Sigmoid colon (tissue), 7 donors: ENCODE results near the gene GYS1. TPM values are rescaled to one million over a fixed set of nuclear protein-coding genes. Genes with fewer than 3 reads are reported as not detected.

Experiments used
- DNase-seq: peaks from one replicate; pipeline ENCODE4 v3.0.0-alpha.2; 2019
- H3K27ac ChIP-seq, 4 donors: fragments of 200-600 bp; sonication (generic); one replicate each; pipeline ENCODE4 v1.5.1; 2016 to 2019; ENCODE audit warnings: mild to moderate bottlenecking in 1 of 4
- H3K27me3 ChIP-seq, 3 donors: fragments of 200-600 bp; sonication (generic); one replicate each; pipeline ENCODE4 v1.5.1; 2019; ENCODE audit warnings: mild to moderate bottlenecking in 1 of 3
- H3K36me3 ChIP-seq, 4 donors: fragments of 200-600 bp; sonication (generic); one replicate each; pipeline ENCODE4 v1.5.1; 2016 to 2019
- H3K4me1 ChIP-seq, 4 donors: fragments of 200-600 bp; sonication (generic); one replicate each; pipeline ENCODE4 v1.5.1; 2017 to 2019
- H3K4me3 ChIP-seq, 4 donors: fragments of 200-600 bp; sonication (generic); one replicate each; pipeline ENCODE4 v1.5.1; 2017 to 2019; ENCODE audit warnings: mild to moderate bottlenecking in 2 of 4, moderate library complexity in 1 of 4
- H3K9me3 ChIP-seq, 4 donors: fragments of 200-600 bp in 3 of 4; sonication (generic) in 3 of 4; one replicate each; pipeline versions ENCODE4 v1.5.1 to v1.6.1; 2013 to 2019
- CTCF ChIP-seq, 4 experiments: fragments of 450-650 bp in 3 of 4; fragments of 200-600 bp in 1 of 4; IDR thresholded peaks; one replicate each; pipeline ENCODE4 v1.5.1; 2016 to 2019; ENCODE audit warnings: antibody characterized with exemption in 4 of 4, mild to moderate bottlenecking in 3 of 4, moderate library complexity in 2 of 4
- EP300 ChIP-seq, 4 donors: sonication (generic); formaldehyde crosslinking; IDR thresholded peaks; one replicate each; pipeline ENCODE4 v1.6.1; 2017; ENCODE audit warnings: antibody characterized with exemption in 4 of 4
- POLR2A ChIP-seq, 2 donors: fragments of 450-650 bp; IDR thresholded peaks; one replicate each; pipeline ENCODE4 v1.6.1; 2016; ENCODE audit warnings: antibody characterized with exemption in 2 of 2, mild to moderate bottlenecking in 2 of 2, moderate library complexity in 2 of 2
- POLR2AphosphoS5 ChIP-seq, 4 donors: sonication (generic); formaldehyde crosslinking; IDR thresholded peaks; one replicate each; pipeline ENCODE4 v1.6.1; 2017; ENCODE audit warnings: antibody characterized with exemption in 4 of 4
- WGBS, 2 donors: extraction: QIAGEN DNeasy Blood & Tissue Kit; methylation state at CpG; one replicate each; pipeline ENCODE4 v1.1.7; 2013; 5-methylcytosine and 5-hydroxymethylcytosine counted together
- intact Hi-C: fragments of 100-400 bp; cut with DNase I; formaldehyde crosslinking; loops from one replicate; pipeline ENCODE4 v1.15.1; 2023
- polyA plus RNA-seq, 3 donors: library from polyadenylated mRNA; stranded (reverse); fragments of 200-250 nt; gene quantifications; one replicate each; pipeline ENCODE4 v1.2.3, GENCODE V29; 2013
- total RNA-seq, 4 donors: library from RNA; depleted of rRNA; stranded (reverse); fragments of >200 nt; gene quantifications; one replicate each; pipeline ENCODE4 v1.1.0, GENCODE V29; 2016
- donor health status: healthy with polysubstance abuse.
- donor health status: Bipolar disorder and iron deficiency.
- donor health status: healthy.

GYS1 gene
- total and polyA plus RNA-seq, 7 donors = 11.7 to 32.7 (median 17.5) TPM

GRCh38 chr19:48994035-48994386, 902 bp upstream of the GYS1 start:
- H3K4me1 ChIP-seq = peaks cover 0 to 42% (median 37%) of the 10 kb centered on the region in 4 donors
- TF ChIP-seq CTCF (IDR thresholded peaks at IDR 0.05) (no peak), POLR2A (IDR thresholded peaks at IDR 0.05) (no peak), POLR2AphosphoS5 (IDR thresholded peaks at IDR 0.05) (no peak), EP300 (IDR thresholded peaks at IDR 0.05) (no peak)
- intact Hi-C loops = loop anchor here (5.0 kb wide), 1 partner anchor 153 kb away; no protein-coding TSS in a partner anchor
- H3K4me3 ChIP-seq = peak overlapping the region; percentile 58 to 76 (median 67)
- peak overlapping the region; percentile 88 to 97 (median 90) for H3K27ac ChIP-seq
- DNase-seq = no peak
- peaks cover 0 to 11% (median 0%) of the 10 kb centered on the region in 4 donors for H3K36me3 ChIP-seq
- H3K27me3 ChIP-seq = no peaks in the 10 kb centered on the region
- 1% methylated on average over 13 of the region's 13 CpGs for WGBS, 2 donors
- no peaks in the 10 kb centered on the region for H3K9me3 ChIP-seq

GRCh38 chr19:48992581-48993174, 431 bp downstream of the GYS1 start:
- Histone ChIP-seq H3K27me3 (no peaks in the 10 kb centered on the region), H3K9me3 (no peaks in the 10 kb centered on the region), H3K36me3 (peaks cover 0 to 25% (median 5%) of the 10 kb centered on the region in 4 donors), H3K4me3 (peak overlapping the region; percentile 58 to 76 (median 67)), H3K27ac (peak overlapping the region; percentile 88 to 97 (median 90)), H3K4me1 (peaks cover 0 to 42% (median 37%) of the 10 kb centered on the region in 4 donors)
- DNase-seq = peak; percentile 81
- intact Hi-C loops = loop anchor here (5.0 kb wide), 1 partner anchor 155 kb away; no protein-coding TSS in a partner anchor
- TF ChIP-seq POLR2AphosphoS5 (IDR thresholded peaks at IDR 0.05) = no peak
- no peak for TF ChIP-seq POLR2A (IDR thresholded peaks at IDR 0.05)
- WGBS, 2 donors = 0% methylated on average over 20 of the region's 20 CpGs

- WGBS, 2 donors = 19 to 40% methylated on average over 8 of the region's 8 CpGs
- H3K4me3 ChIP-seq = peak overlapping the region; percentile 58 to 76 (median 67)
- no peaks in the 10 kb centered on the region for H3K9me3 ChIP-seq
- DNase-seq = peak; percentile 88
- H3K27ac ChIP-seq = peak overlapping the region; percentile 88 to 97 (median 90)
- intact Hi-C loops = loop anchor here (5.0 kb wide), 1 partner anchor 155 kb away; no protein-coding TSS in a partner anchor
- no peaks in the 10 kb centered on the region for H3K27me3 ChIP-seq
- peaks cover 0 to 25% (median 6%) of the 10 kb centered on the region in 4 donors for H3K36me3 ChIP-seq
- peaks cover 0 to 42% (median 37%) of the 10 kb centered on the region in 4 donors for H3K4me1 ChIP-seq
- no peak for TF ChIP-seq CTCF (IDR thresholded peaks at IDR 0.05)
- TF ChIP-seq POLR2AphosphoS5 (IDR thresholded peaks at IDR 0.05) = peak; percentile 71 to 88 (median 81)
- TF ChIP-seq POLR2A (IDR thresholded peaks at IDR 0.05) = peak; percentile 29 to 58
- no peak for TF ChIP-seq EP300 (IDR thresholded peaks at IDR 0.05)
Measured at GRCh38 chr19:48991873-48992580, 1.1 kb downstream of the GYS1 start.

- Histone ChIP-seq H3K27ac (peak overlapping the region in 3 of 4 donors; percentile 88 to 97 (median 88)), H3K4me1 (peaks cover 0 to 42% (median 37%) of the 10 kb centered on the region in 4 donors), H3K27me3 (no peaks in the 10 kb centered on the region), H3K4me3 (peak overlapping the region in 2 of 4 donors; percentile 58 to 61), H3K9me3 (no peaks in the 10 kb centered on the region), H3K36me3 (peaks cover 0 to 26% (median 8%) of the 10 kb centered on the region in 4 donors)
- TF ChIP-seq POLR2AphosphoS5 (IDR thresholded peaks at IDR 0.05) (no peak), CTCF (IDR thresholded peaks at IDR 0.05) (no peak), EP300 (IDR thresholded peaks at IDR 0.05) (no peak), POLR2A (IDR thresholded peaks at IDR 0.05) (no peak)
- 91% methylated on average over 22 of the region's 22 CpGs for WGBS, 2 donors
- intact Hi-C loops = loop anchor here (5.0 kb wide), 1 partner anchor 156 kb away; no protein-coding TSS in a partner anchor
- peak; percentile 67 for DNase-seq
Measured at GRCh38 chr19:48991011-48991609, 2.0 kb downstream of the GYS1 start.
